HepG2 (cell line): Measurements from ENCODE around the gene AGAP1. TPM values are rescaled to one million over a fixed set of nuclear protein-coding genes. Genes with fewer than 3 reads are reported as not detected.
A peak's percentile ranks its signal among the peaks of the same experiment; 100 is the strongest.

ENCODE experiments used
- ATAC-seq: fragments of 200-7000 bp; cut with Tn5 transposase; 3 replicates; pipeline ENCODE4 v1.9.1; 2020; ENCODE audit warnings: mild to moderate bottlenecking, moderate library complexity
- BruUV-seq: library from RNA; stranded (reverse); fragments of 400-500 nt; replicated peaks from 2 replicates; lab custom pipeline; 2021; lab: Mats Ljungman, UMichigan
- CTCF ChIA-PET: fragments of 300-600 bp; formaldehyde crosslinking; extraction: SDS; loops from one replicate; lab custom pipeline; 2021; ENCODE audit warnings: low total read pairs, inconsistent platforms, low intra/inter-chr PET ratio; lab: Yijun Ruan, JAX
- POLR2A ChIA-PET: fragments of 350-600 bp; sonication (Branson Sonifier 250); formaldehyde crosslinking; loops from one replicate; lab custom pipeline; 2020; ENCODE audit warnings: antibody characterized with exemption, inconsistent platforms; lab: Yijun Ruan, JAX
- DNase-seq: peaks from one replicate; pipeline ENCODE4 v3.0.0-alpha.2; 2015; ENCODE audit warnings: low spot score
- FAIRE-seq: peaks from 3 replicates; lab custom pipeline; 2011; peaks lifted over from hg19 to GRCh38; lab: Jason Lieb, UNC
- H2AFZ ChIP-seq: one replicate; pipeline ENCODE4 v1.6.1; 2011; ENCODE audit warnings: low read length, inconsistent platforms
- H3K27ac ChIP-seq: fragments of 300-600 bp; 3 replicates; pipeline ENCODE4 v1.8.0; 2011; ENCODE audit warnings: mixed run types, mild to moderate bottlenecking, mixed read lengths, low read length, inconsistent platforms; ENCODE audit not compliant: insufficient read depth; ENCODE audit errors: extremely low read length
- H3K27me3 ChIP-seq, 2 experiments: fragments of 200-600 bp in 1 of 2; 2 replicates in 1 of 2; 3 replicates in 1 of 2; pipeline versions ENCODE4 v1.6.0 to v1.8.0; 2011; ENCODE audit warnings: low read length in 2 of 2, mild to moderate bottlenecking in 2 of 2, moderate library complexity in 2 of 2, inconsistent platforms in 1 of 2; ENCODE audit not compliant: insufficient read depth in 2 of 2, control insufficient read depth in 1 of 2
- H3K36me3 ChIP-seq, 2 experiments: fragments of 200-600 bp in 1 of 2; replicated peaks in 1 of 2; 2 replicates in 1 of 2; 3 replicates in 1 of 2; pipeline versions ENCODE4 v1.5.1 to v1.8.0; 2011; ENCODE audit warnings: low read length in 2 of 2, inconsistent platforms in 1 of 2; ENCODE audit not compliant: insufficient read depth in 2 of 2, control insufficient read depth in 1 of 2
- H3K4me1 ChIP-seq: 2 replicates; pipeline ENCODE4 v1.5.1; 2012; ENCODE audit warnings: low read length, inconsistent platforms; ENCODE audit not compliant: insufficient read depth
- H3K4me2 ChIP-seq: 2 replicates; pipeline ENCODE4 v1.6.0; 2011; ENCODE audit warnings: low read depth, low read length, inconsistent platforms
- H3K4me3 ChIP-seq, 3 experiments: fragments of 200-600 bp in 1 of 3; sonication (generic), shearing (Covaris generic) in 1 of 3; replicated peaks in 1 of 3; 2 replicates each; pipeline ENCODE4 v1.5.1; 2011 to 2016; ENCODE audit warnings: low read length in 3 of 3, inconsistent platforms in 2 of 3, low read depth in 2 of 3, mild to moderate bottlenecking in 2 of 3, control low read depth in 1 of 3, mixed read lengths in 1 of 3; ENCODE audit not compliant: insufficient read depth in 1 of 3
- H3K79me2 ChIP-seq: one replicate; pipeline ENCODE4 v1.6.1; 2011; ENCODE audit warnings: low read length, inconsistent platforms; ENCODE audit not compliant: insufficient read depth
- H3K9ac ChIP-seq: 2 replicates; pipeline ENCODE4 v1.6.0; 2011; ENCODE audit warnings: mild to moderate bottlenecking, low read depth, low read length, inconsistent platforms; ENCODE audit not compliant: insufficient read depth
- H3K9me3 ChIP-seq: 2 replicates; pipeline ENCODE4 v1.5.1; 2012; ENCODE audit warnings: mild to moderate bottlenecking, low read length
- H4K20me1 ChIP-seq: 2 replicates; pipeline ENCODE4 v1.6.0; 2011; ENCODE audit warnings: inconsistent platforms, mild to moderate bottlenecking, low read length, moderate library complexity; ENCODE audit not compliant: insufficient read depth
- HCFC1 ChIP-seq: fragments of 150-350 bp; IDR thresholded peaks from 2 replicates; pipeline ENCODE4 v1.6.1; 2014; ENCODE audit warnings: low read depth, low read length
- HNRNPL ChIP-seq: fragments of 200-400 bp; formaldehyde crosslinking; IDR thresholded peaks from 2 replicates; pipeline ENCODE4 v1.6.1; 2017; ENCODE audit warnings: mild to moderate bottlenecking, low read depth, low read length
- HOXA5 ChIP-seq: sonication (generic); formaldehyde crosslinking; IDR thresholded peaks from 2 replicates; pipeline ENCODE4 v1.4.0; 2020; ENCODE audit warnings: missing genetic modification reagents
- MTA1 ChIP-seq: sonication (generic); formaldehyde crosslinking; IDR thresholded peaks from 2 replicates; pipeline ENCODE4 v1.4.0; 2020; ENCODE audit warnings: missing genetic modification reagents, mild to moderate bottlenecking, borderline replicate concordance
- NFE2 ChIP-seq: sonication (generic); formaldehyde crosslinking; IDR thresholded peaks from 2 replicates; pipeline ENCODE4 v1.4.0; 2020; ENCODE audit warnings: missing genetic modification reagents
- RBM22 ChIP-seq: fragments of 200-400 bp; formaldehyde crosslinking; optimal IDR thresholded peaks from 2 replicates; pipeline ENCODE3; 2017; ENCODE audit warnings: mild to moderate bottlenecking, low read length, moderate library complexity
- ZNF17 ChIP-seq: sonication (generic); formaldehyde crosslinking; IDR thresholded peaks from 2 replicates; pipeline ENCODE4 v1.5.0; 2020; ENCODE audit warnings: mild to moderate bottlenecking, missing genetic modification reagents
- ZNF382 ChIP-seq: sonication (generic); formaldehyde crosslinking; IDR thresholded peaks from 2 replicates; pipeline ENCODE4 v1.5.0; 2020; ENCODE audit warnings: missing genetic modification reagents, mild to moderate bottlenecking, borderline replicate concordance
- ZNF496 ChIP-seq: sonication (generic); formaldehyde crosslinking; IDR thresholded peaks from 2 replicates; pipeline ENCODE4 v1.8.1; 2023; ENCODE audit warnings: mild to moderate bottlenecking, moderate library complexity, missing genetic modification reagents; ENCODE audit not compliant: insufficient replicate concordance
- ZNF775 ChIP-seq: sonication (generic); formaldehyde crosslinking; IDR thresholded peaks from 2 replicates; pipeline ENCODE4 v1.4.0; 2020; ENCODE audit warnings: missing genetic modification reagents, mild to moderate bottlenecking, moderate library complexity, borderline replicate concordance
- WGBS: methylation state at CpG from one replicate; pipeline ENCODE4 v1.1.6; 2017; ENCODE audit warnings: low lambda C conversion rate; 5-methylcytosine and 5-hydroxymethylcytosine counted together
- in situ Hi-C: cut with HindIII; loops from 2 replicates; pipeline ENCODE4 v1.10.0; 2017; ENCODE audit warnings: low pct_unique_long_range_greater_than_20kb; ENCODE audit not compliant: extremely low pct_ligation_motif_present
- intact Hi-C: fragments of 100-400 bp; cut with micrococcal nuclease; formaldehyde crosslinking; loops from one replicate; pipeline ENCODE4 v1.10.0; 2022; ENCODE audit not compliant: unreplicated experiment
- polyA plus RNA-seq, 8 experiments: library from polyadenylated mRNA; depleted of rRNA in 3 of 8; stranded (reverse) in 7 of 8; unstranded in 1 of 8; fragments of >200 nt; fragmentation: Illumina TruSeq in 4 of 8; extraction: Trizol in 4 of 8; gene quantifications; 2 replicates each; pipeline versions ENCODE4 v1.2.1 to v1.2.3, GENCODE V29; 2011 to 2016; ENCODE audit warnings: low read depth in 4 of 8, missing spikeins in 1 of 8, mixed read lengths in 1 of 8; ENCODE audit not compliant: insufficient read depth in 1 of 8
- total RNA-seq, 5 experiments: library from RNA; depleted of rRNA; stranded (reverse); fragments of >200 nt; fragmentation: Illumina TruSeq; extraction: Trizol; gene quantifications; 2 replicates each; pipeline ENCODE4 v1.2.3, GENCODE V29; 2016; ENCODE audit warnings: low read depth in 1 of 5
- TF ChIP-seq, protein P1 (sequence below): sonication (generic); formaldehyde crosslinking; IDR thresholded peaks from 2 replicates; pipeline ENCODE4 v1.5.1; 2020; ENCODE audit warnings: missing genetic modification reagents, mild to moderate bottlenecking, borderline replicate concordance
- TF ChIP-seq, protein P2 (sequence below): sonication (generic); formaldehyde crosslinking; IDR thresholded peaks from 2 replicates; pipeline ENCODE4 v1.5.0; 2020; ENCODE audit warnings: missing genetic modification reagents, mild to moderate bottlenecking, borderline replicate concordance

AGAP1 gene
- total and polyA plus RNA-seq, 2 of the 13 experiments (the other 11 are each of a cell fraction or from before 2014, with no cell fraction given): 21.2 to 32.7 TPM

DNA sequence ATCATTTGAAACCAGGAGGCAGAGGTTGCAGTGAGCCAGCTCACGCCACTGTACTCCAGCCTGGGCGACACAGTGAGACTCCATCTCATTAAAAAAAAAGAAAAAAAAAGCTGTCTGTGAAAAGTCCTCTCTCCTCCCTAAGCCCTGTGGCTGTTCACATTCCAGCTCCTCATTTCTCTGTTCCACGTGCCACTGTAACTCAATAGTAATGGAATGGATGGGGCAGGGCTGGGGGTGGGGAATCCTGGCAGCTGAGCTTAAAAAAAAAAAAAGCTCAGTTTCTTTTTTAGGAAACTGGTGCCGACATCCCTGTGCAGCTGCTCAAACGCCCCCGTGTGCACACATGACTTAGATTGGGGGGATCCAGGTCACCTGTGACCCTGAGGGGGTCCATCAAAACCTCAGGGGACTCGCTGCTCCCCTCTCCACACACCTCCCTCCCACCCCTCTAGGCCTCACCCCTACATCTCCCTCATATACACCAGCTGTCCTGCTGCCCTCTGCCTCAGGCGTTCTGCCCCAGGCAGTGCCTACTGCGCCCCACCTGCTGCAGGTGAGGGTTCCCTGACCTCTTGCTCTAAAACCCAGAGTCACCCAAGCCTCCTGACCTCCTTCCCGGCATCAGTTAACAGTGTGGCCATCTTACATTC lies 255.4 kb downstream of the AGAP1 start:
- ATAC-seq (no peak), FAIRE-seq (no peak), DNase-seq (no peak)
- H3K4me1 ChIP-seq: peaks cover 11% of the 10 kb centered on the region
- WGBS: 93% methylated on average over 10 of the region's 10 CpGs
- peaks cover 25 to 62% of the 10 kb centered on the region in 2 experiments for H3K36me3 ChIP-seq
- H4K20me1 ChIP-seq: no peaks in the 10 kb centered on the region; the same call in 1 of the 2 replicates
- H3K27ac ChIP-seq: no peak overlapping the region
- POLR2A ChIA-PET: no interaction called here
- H3K9me3 ChIP-seq: no peaks in the 10 kb centered on the region
- no peak overlapping the region for H3K9ac ChIP-seq
- in situ Hi-C loops: loop anchor here (5.0 kb wide), 2 partner anchors 157 to 612 kb away; no protein-coding TSS in a partner anchor
- no peak overlapping the region for H3K4me3 ChIP-seq
- no peaks in the 10 kb centered on the region for H3K79me2 ChIP-seq
- TF ChIP-seq RBM22 (peak; percentile 17), ZNF382 (no peak)
- H2AFZ ChIP-seq: no peak overlapping the region
- H3K4me2 ChIP-seq: no peak overlapping the region
- CTCF ChIA-PET: no interaction called here
- intact Hi-C loops: loop anchor here (10.0 kb wide), 1 partner anchor 74 kb away; no protein-coding TSS in a partner anchor
- BruUV-seq: no TSS peak
- no peaks in the 10 kb centered on the region for H3K27me3 ChIP-seq

DNA sequence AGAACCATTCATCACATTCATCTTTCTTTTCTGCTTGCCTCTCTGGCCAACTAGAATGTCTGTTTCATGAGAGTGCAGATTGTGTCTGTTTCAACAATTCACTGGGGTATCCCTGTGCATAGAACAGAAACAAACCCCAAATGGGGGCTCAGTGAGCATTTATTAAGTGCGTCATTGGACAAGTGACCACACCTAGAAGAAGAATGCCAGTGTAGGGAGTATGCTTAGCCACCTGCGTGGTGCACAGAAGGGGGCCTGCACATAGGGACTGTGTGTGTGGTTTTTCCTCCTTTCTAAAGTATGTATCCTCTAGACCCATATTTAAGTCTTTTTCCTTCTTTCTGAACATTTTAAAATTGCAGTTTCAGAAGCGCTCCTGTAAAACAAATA lies 255.9 kb downstream of the AGAP1 start:
- Histone ChIP-seq H3K36me3 (peaks cover 22 to 57% of the 10 kb centered on the region in 2 experiments), H2AFZ (no peak overlapping the region), H3K4me2 (no peak overlapping the region), H3K9me3 (no peaks in the 10 kb centered on the region), H3K79me2 (no peaks in the 10 kb centered on the region), H3K4me3 (no peak overlapping the region), H3K9ac (no peak overlapping the region), H4K20me1 (no peaks in the 10 kb centered on the region; the same call in 1 of the 2 replicates), H3K4me1 (peaks cover 13% of the 10 kb centered on the region), H3K27me3 (no peaks in the 10 kb centered on the region), H3K27ac (no peak overlapping the region)
- WGBS: 98% methylated on average over 3 of the region's 3 CpGs
- DNase-seq (no peak), FAIRE-seq (no peak), ATAC-seq (no peak)
- POLR2A ChIA-PET: no interaction called here
- in situ Hi-C loops: loop anchor here (5.0 kb wide), 2 partner anchors 157 to 612 kb away; no protein-coding TSS in a partner anchor
- BruUV-seq: no TSS peak
- CTCF ChIA-PET: no interaction called here
- intact Hi-C loops: loop anchor here (10.0 kb wide), 1 partner anchor 75 kb away; no protein-coding TSS in a partner anchor
- no peak for TF ChIP-seq ZNF775
- TF ChIP-seq, protein P1, sequence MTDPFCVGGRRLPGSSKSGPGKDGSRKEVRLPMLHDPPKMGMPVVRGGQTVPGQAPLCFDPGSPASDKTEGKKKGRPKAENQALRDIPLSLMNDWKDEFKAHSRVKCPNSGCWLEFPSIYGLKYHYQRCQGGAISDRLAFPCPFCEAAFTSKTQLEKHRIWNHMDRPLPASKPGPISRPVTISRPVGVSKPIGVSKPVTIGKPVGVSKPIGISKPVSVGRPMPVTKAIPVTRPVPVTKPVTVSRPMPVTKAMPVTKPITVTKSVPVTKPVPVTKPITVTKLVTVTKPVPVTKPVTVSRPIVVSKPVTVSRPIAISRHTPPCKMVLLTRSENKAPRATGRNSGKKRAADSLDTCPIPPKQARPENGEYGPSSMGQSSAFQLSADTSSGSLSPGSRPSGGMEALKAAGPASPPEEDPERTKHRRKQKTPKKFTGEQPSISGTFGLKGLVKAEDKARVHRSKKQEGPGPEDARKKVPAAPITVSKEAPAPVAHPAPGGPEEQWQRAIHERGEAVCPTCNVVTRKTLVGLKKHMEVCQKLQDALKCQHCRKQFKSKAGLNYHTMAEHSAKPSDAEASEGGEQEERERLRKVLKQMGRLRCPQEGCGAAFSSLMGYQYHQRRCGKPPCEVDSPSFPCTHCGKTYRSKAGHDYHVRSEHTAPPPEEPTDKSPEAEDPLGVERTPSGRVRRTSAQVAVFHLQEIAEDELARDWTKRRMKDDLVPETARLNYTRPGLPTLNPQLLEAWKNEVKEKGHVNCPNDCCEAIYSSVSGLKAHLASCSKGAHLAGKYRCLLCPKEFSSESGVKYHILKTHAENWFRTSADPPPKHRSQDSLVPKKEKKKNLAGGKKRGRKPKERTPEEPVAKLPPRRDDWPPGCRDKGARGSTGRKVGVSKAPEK (CRISPR knock-in tag): no peak
- no peak for TF ChIP-seq HNRNPL
- no peak for TF ChIP-seq HOXA5 (CRISPR knock-in tag)
- no peak for TF ChIP-seq ZNF496 (CRISPR knock-in tag)
- no peak for TF ChIP-seq HCFC1
- TF ChIP-seq, protein P2, sequence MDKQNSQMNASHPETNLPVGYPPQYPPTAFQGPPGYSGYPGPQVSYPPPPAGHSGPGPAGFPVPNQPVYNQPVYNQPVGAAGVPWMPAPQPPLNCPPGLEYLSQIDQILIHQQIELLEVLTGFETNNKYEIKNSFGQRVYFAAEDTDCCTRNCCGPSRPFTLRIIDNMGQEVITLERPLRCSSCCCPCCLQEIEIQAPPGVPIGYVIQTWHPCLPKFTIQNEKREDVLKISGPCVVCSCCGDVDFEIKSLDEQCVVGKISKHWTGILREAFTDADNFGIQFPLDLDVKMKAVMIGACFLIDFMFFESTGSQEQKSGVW (CRISPR knock-in tag): no peak
- no peak for TF ChIP-seq NFE2 (CRISPR knock-in tag)
- no peak for TF ChIP-seq ZNF17 (CRISPR knock-in tag)
- no peak for TF ChIP-seq MTA1 (CRISPR knock-in tag)
